Caco-2 (cell line): ENCODE measurements around the gene LMOD2. TPM values are rescaled to one million over a fixed set of nuclear protein-coding genes. Genes with fewer than 3 reads are reported as not detected.

Experiments
- BruUV-seq: library from RNA; stranded (reverse); fragments of 400-500 nt; replicated peaks from 2 replicates; lab custom pipeline; 2021; lab: Mats Ljungman, UMichigan
- CTCF ChIA-PET: fragments of 300-600 bp; sonication (Branson Sonifier 250); formaldehyde crosslinking; loops from one replicate; lab custom pipeline; 2022; ENCODE audit warnings: antibody characterized with exemption; lab: Charles Lee
- POLR2A ChIA-PET: fragments of 300-600 bp; sonication (Branson Sonifier 250); formaldehyde crosslinking; loops from one replicate; lab custom pipeline; 2022; ENCODE audit warnings: antibody characterized with exemption; lab: Charles Lee
- DNase-seq, 2 experiments: peaks; one replicate each; pipeline versions ENCODE4 v3.0.0 to v3.0.0-alpha.2; 2020 to 2022
- H3K27me3 ChIP-seq: replicated peaks from 2 replicates; pipeline ENCODE4 v1.6.0; 2011; ENCODE audit warnings: low read length; ENCODE audit not compliant: control insufficient read depth, insufficient read depth
- H3K36me3 ChIP-seq: 2 replicates; pipeline ENCODE4 v1.5.1; 2011; ENCODE audit warnings: low read length; ENCODE audit not compliant: control insufficient read depth, insufficient read depth
- H3K4me1 ChIP-seq: fragments of 250-450 bp; sonication (Bioruptor Pico); 2 replicates; pipeline ENCODE4 v1.5.1; 2020; ENCODE audit warnings: mild to moderate bottlenecking
- H3K4me3 ChIP-seq: 2 replicates; pipeline ENCODE4 v1.5.1; 2011; ENCODE audit warnings: low read depth, mild to moderate bottlenecking, control low read depth, low read length
- H3K9me3 ChIP-seq: fragments of 250-450 bp; sonication (Bioruptor Pico); 2 replicates; pipeline ENCODE4 v1.5.1; 2020; ENCODE audit warnings: mild to moderate bottlenecking, moderate library complexity
- H3K27ac Mint-ChIP-seq: one replicate; pipeline ENCODE4 v1.8.0; 2022; ENCODE audit warnings: mixed read lengths; ENCODE audit not compliant: unreplicated experiment
- H3K27me3 Mint-ChIP-seq: one replicate; pipeline ENCODE4 v1.8.0; 2022; ENCODE audit warnings: mixed read lengths; ENCODE audit not compliant: insufficient read depth, unreplicated experiment
- H3K36me3 Mint-ChIP-seq: one replicate; pipeline ENCODE4 v1.8.0; 2022; ENCODE audit warnings: mild to moderate bottlenecking, mixed read lengths; ENCODE audit not compliant: insufficient read depth, unreplicated experiment
- H3K4me1 Mint-ChIP-seq: one replicate; pipeline ENCODE4 v1.8.0; 2022; ENCODE audit warnings: low read depth, mixed read lengths; ENCODE audit not compliant: unreplicated experiment
- H3K4me3 Mint-ChIP-seq: one replicate; pipeline ENCODE4 v1.8.0; 2022; ENCODE audit warnings: mild to moderate bottlenecking, moderate library complexity, mixed read lengths; ENCODE audit not compliant: unreplicated experiment
- H3K9me3 Mint-ChIP-seq: one replicate; pipeline ENCODE4 v1.8.0; 2022; ENCODE audit warnings: mixed read lengths; ENCODE audit not compliant: unreplicated experiment
- intact Hi-C: fragments of 100-400 bp; cut with micrococcal nuclease; formaldehyde crosslinking; loops from one replicate; pipeline ENCODE4 v1.10.0; 2022; ENCODE audit not compliant: unreplicated experiment
- total RNA-seq: library from RNA; stranded (reverse); gene quantifications from 2 replicates; pipeline ENCODE4 v1.2.3, GENCODE V29; 2022
- TF ChIP-seq, protein P1 (sequence below), 2 experiments: fragments of 200-600 bp in 1 of 2; IDR thresholded peaks; 1 replicate in 1 of 2; 2 replicates in 1 of 2; pipeline versions ENCODE4 v1.5.1 to v1.8.0; 2011 to 2022; ENCODE audit warnings: antibody characterized with exemption in 1 of 2, control low read depth in 1 of 2, inconsistent platforms in 1 of 2, low read depth in 1 of 2, low read length in 1 of 2, mild to moderate bottlenecking in 1 of 2, moderate library complexity in 1 of 2; ENCODE audit not compliant: insufficient read depth in 1 of 2, severe bottlenecking in 1 of 2, unreplicated experiment in 1 of 2

Gene LMOD2
- total RNA-seq, 1 experiment from 2014 or later, result not detected

DNA sequence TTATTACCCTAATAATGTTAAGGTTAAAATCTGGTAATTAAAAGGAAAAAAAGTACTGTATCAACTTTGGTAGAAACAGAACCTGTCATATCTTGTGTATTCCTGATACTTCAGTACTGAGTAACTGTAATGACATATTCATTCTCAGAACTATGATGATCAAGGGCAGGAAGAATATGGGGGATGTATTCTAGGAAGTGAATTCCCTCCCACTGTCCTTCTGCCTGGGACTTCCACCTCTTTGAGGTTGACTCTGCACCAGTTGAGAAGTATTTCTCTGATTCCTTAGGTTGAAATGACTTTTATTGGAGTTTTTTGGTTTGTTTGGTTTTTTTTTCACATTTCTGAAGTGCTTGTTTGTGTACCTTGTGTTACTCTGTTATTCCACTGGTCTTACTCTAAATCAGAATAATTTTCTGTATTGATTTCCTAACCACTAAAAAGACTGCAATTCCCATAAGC, 56.2 kb downstream of the LMOD2 start:
- ChIA-PET POLR2A (no interaction called here), CTCF (no interaction called here)
- TF ChIP-seq, protein P1, sequence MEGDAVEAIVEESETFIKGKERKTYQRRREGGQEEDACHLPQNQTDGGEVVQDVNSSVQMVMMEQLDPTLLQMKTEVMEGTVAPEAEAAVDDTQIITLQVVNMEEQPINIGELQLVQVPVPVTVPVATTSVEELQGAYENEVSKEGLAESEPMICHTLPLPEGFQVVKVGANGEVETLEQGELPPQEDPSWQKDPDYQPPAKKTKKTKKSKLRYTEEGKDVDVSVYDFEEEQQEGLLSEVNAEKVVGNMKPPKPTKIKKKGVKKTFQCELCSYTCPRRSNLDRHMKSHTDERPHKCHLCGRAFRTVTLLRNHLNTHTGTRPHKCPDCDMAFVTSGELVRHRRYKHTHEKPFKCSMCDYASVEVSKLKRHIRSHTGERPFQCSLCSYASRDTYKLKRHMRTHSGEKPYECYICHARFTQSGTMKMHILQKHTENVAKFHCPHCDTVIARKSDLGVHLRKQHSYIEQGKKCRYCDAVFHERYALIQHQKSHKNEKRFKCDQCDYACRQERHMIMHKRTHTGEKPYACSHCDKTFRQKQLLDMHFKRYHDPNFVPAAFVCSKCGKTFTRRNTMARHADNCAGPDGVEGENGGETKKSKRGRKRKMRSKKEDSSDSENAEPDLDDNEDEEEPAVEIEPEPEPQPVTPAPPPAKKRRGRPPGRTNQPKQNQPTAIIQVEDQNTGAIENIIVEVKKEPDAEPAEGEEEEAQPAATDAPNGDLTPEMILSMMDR (IDR thresholded peaks at IDR 0.05; ENCODE audit: insufficient read depth in 1 of 2, low read depth in 1 of 2, low read length in 1 of 2, severe bottlenecking in 1 of 2, unreplicated experiment in 1 of 2), result no peak
- H3K27me3 Mint-ChIP-seq, result no peaks in the 10 kb centered on the region
- no peaks in the 10 kb centered on the region for H3K9me3 ChIP-seq
- H3K4me1 Mint-ChIP-seq, result peaks cover 22% of the 10 kb centered on the region
- BruUV-seq, result no TSS peak
- H3K27me3 ChIP-seq, result no peaks in the 10 kb centered on the region
- no peaks in the 10 kb centered on the region for H3K9me3 Mint-ChIP-seq
- no peak overlapping the region for H3K27ac Mint-ChIP-seq
- intact Hi-C loops, result loop anchor here (5.0 kb wide), 1 partner anchor 35 kb away; the partner anchor contains the start of gene WASL
- no peaks in the 10 kb centered on the region; the same call in 1 of the 2 replicates for H3K36me3 ChIP-seq
- no peak overlapping the region for H3K4me3 ChIP-seq
- H3K4me3 Mint-ChIP-seq, result no peak overlapping the region
- peaks cover 24% of the 10 kb centered on the region for H3K36me3 Mint-ChIP-seq
- H3K4me1 ChIP-seq, result peaks cover 23% of the 10 kb centered on the region
- DNase-seq, result no peak

DNA sequence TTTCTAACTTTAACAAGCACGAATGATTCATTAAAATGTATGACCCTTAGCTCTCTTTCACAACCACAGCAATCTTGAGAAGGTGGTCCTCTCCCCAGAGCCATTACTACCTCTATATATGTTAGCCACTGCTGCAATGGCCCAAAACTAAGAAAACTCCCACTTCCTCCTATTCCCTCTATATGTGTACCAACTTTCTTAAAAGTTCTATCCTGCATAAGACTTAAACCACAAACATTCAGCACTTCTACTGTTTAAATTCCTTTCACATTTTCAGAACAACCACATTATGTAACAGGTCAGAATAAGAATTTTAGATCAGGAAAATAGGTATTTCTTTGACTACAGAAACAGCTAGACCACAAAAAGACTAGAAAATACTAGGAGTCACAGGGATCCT, 57.0 kb downstream of the LMOD2 start:
- BruUV-seq, result no TSS peak
- TF ChIP-seq, protein P1 (IDR thresholded peaks at IDR 0.05; ENCODE audit: insufficient read depth in 1 of 2, low read depth in 1 of 2, low read length in 1 of 2, severe bottlenecking in 1 of 2, unreplicated experiment in 1 of 2), result no peak
- intact Hi-C loops, result loop anchor here (5.0 kb wide), 1 partner anchor 35 kb away; the partner anchor contains the start of gene WASL
- no peaks in the 10 kb centered on the region for H3K27me3 Mint-ChIP-seq
- DNase-seq, result no peak
- POLR2A ChIA-PET, result no interaction called here
- no peak overlapping the region for H3K4me3 Mint-ChIP-seq
- H3K9me3 Mint-ChIP-seq, result no peaks in the 10 kb centered on the region
- no peaks in the 10 kb centered on the region for H3K27me3 ChIP-seq
- no peak overlapping the region for H3K27ac Mint-ChIP-seq
- CTCF ChIA-PET, result no interaction called here
- peaks cover 23% of the 10 kb centered on the region for H3K4me1 ChIP-seq
- no peaks in the 10 kb centered on the region; the same call in 1 of the 2 replicates for H3K36me3 ChIP-seq
- H3K36me3 Mint-ChIP-seq, result peaks cover 22% of the 10 kb centered on the region
- no peak overlapping the region for H3K4me3 ChIP-seq
- H3K9me3 ChIP-seq, result no peaks in the 10 kb centered on the region
- peaks cover 22% of the 10 kb centered on the region for H3K4me1 Mint-ChIP-seq

Other genes starting within 250 kb of the LMOD2 start
- 0.35 and 0.39 TPM in 2 replicates for gene IQUB, start 121.3 kb upstream of the LMOD2 start, total RNA-seq
- 87.9 and 88.9 TPM in 2 replicates for gene NDUFA5, start 98.0 kb upstream of the LMOD2 start, total RNA-seq
- gene ASB15, start 54.0 kb upstream of the LMOD2 start, total RNA-seq, result not detected in 2 replicates
- 42.3 TPM in 2 replicates for gene WASL, start 93.1 kb downstream of the LMOD2 start, total RNA-seq
- 0.14 and 0.68 TPM in 2 replicates for gene HYAL4, start 189.3 kb downstream of the LMOD2 start, total RNA-seq